ENCODE results near the gene IQSEC3. TPM values are rescaled to one million over a fixed set of nuclear protein-coding genes. Genes with fewer than 3 reads are reported as not detected.

The IQSEC3 gene
- total RNA-seq, 1 experiment from 2014 or later = 0.55 TPM

- Histone ChIP-seq H3K9ac (ENCODE audit: extremely low read depth, insufficient read length, low read length) (no peak overlapping the region), H2BK120ac (ENCODE audit: low read depth, low read length, poor library complexity, severe bottlenecking) (no peak overlapping the region), H3K79me1 (ENCODE audit: insufficient read depth, low read depth, low read length, poor library complexity, severe bottlenecking) (no peaks in the 10 kb centered on the region), H2AFZ (ENCODE audit: low read length) (no peak overlapping the region), H4K91ac (ENCODE audit: insufficient read length, low read depth, low read length) (no peak overlapping the region), H2BK20ac (ENCODE audit: low read depth, low read length, poor library complexity, severe bottlenecking) (no peak overlapping the region), H3K23ac (ENCODE audit: insufficient read length, low read depth, low read length) (no peak overlapping the region), H3K4ac (ENCODE audit: low read depth, low read length) (no peak overlapping the region), H2BK15ac (ENCODE audit: low read depth, low read length) (no peak overlapping the region), H3K18ac (ENCODE audit: insufficient read length, low read depth, low read length) (no peak overlapping the region), H3K4me1 (ENCODE audit: insufficient read depth, low read length) (peaks cover 9% of the 10 kb centered on the region; the same call in 1 of the 2 replicates), H3K4me2 (ENCODE audit: insufficient read depth, insufficient read length, low read length) (peak overlapping the region; percentile 20), H2BK12ac (ENCODE audit: insufficient read length, low read depth, low read length) (no peak overlapping the region), H3K27me3 (ENCODE audit: insufficient read depth, low read length) (no peaks in the 10 kb centered on the region), H4K8ac (replicated peaks; ENCODE audit: insufficient read length, low read depth, low read length) (no peak overlapping the region), H4K5ac (ENCODE audit: insufficient read length, low read depth, low read length) (no peak overlapping the region), H3K23me2 (ENCODE audit: insufficient read length, low read depth, low read length, poor library complexity, severe bottlenecking) (no peaks in the 10 kb centered on the region), H3K79me2 (ENCODE audit: insufficient read depth, low read length) (no peaks in the 10 kb centered on the region), H3K14ac (ENCODE audit: insufficient read depth, low read length) (0 out of 2 replicates have a peak overlapping the region, but pooled peaks have one; percentile 2), H3K56ac (ENCODE audit: insufficient read length, low read depth, low read length) (no peak overlapping the region), H3K27ac (ENCODE audit: insufficient read length, low read depth, low read length) (no peak overlapping the region), H2AK5ac (ENCODE audit: insufficient read length, low read length) (no peak overlapping the region), H3T11ph (ENCODE audit: low read length) (no peak overlapping the region), H2BK5ac (ENCODE audit: insufficient read length, low read length) (no peak overlapping the region), H3K9me3 (ENCODE audit: control insufficient read depth, low read depth, low read length) (no peaks in the 10 kb centered on the region), H4K20me1 (ENCODE audit: control insufficient read depth, insufficient read depth, insufficient read length) (no peaks in the 10 kb centered on the region)
- DNase-seq = peak; percentile 75
- no CpG with 5 or more reads among the region's 49 CpGs for WGBS (ENCODE audit: extremely low coverage, insufficient read length, low lambda C conversion rate)
- TF ChIP-seq, protein P1, sequence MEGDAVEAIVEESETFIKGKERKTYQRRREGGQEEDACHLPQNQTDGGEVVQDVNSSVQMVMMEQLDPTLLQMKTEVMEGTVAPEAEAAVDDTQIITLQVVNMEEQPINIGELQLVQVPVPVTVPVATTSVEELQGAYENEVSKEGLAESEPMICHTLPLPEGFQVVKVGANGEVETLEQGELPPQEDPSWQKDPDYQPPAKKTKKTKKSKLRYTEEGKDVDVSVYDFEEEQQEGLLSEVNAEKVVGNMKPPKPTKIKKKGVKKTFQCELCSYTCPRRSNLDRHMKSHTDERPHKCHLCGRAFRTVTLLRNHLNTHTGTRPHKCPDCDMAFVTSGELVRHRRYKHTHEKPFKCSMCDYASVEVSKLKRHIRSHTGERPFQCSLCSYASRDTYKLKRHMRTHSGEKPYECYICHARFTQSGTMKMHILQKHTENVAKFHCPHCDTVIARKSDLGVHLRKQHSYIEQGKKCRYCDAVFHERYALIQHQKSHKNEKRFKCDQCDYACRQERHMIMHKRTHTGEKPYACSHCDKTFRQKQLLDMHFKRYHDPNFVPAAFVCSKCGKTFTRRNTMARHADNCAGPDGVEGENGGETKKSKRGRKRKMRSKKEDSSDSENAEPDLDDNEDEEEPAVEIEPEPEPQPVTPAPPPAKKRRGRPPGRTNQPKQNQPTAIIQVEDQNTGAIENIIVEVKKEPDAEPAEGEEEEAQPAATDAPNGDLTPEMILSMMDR (conservative IDR thresholded peaks at IDR 0.05) = no peak
- Mint-ChIP-seq H3K4me3 (peak overlapping the region; percentile 10 to 71; a peak in 2 of 5 replicates), H3K36me3 (ENCODE audit: insufficient read depth in 1 of 3, low read depth in 3 of 3) (no peaks in the 10 kb centered on the region; a peak in 1 of 7 replicates), H3K27me3 (ENCODE audit: low read depth) (peaks cover 46% of the 10 kb centered on the region), H3K4me1 (peaks cover 39 to 48% of the 10 kb centered on the region in 2 experiments), H3K27ac (peak overlapping the region in 1 of 3 experiments; percentile 73; a peak in 1 of 7 replicates), H3K9me3 (no peaks in the 10 kb centered on the region; a peak in 1 of 5 replicates)
Measured at GRCh38 chr12:138898-139534, 72.4 kb downstream of the IQSEC3 start.

Data from H9 (cell line).